IPS-20b (cell line): Measurements from ENCODE around the gene SPRR5.

Experiments used
- H3K27ac ChIP-seq: one replicate; pipeline ENCODE4 v1.5.1; 2013; ENCODE audit warnings: low read length
- H3K27me3 ChIP-seq: 2 replicates; pipeline ENCODE4 v1.6.1; 2013; ENCODE audit warnings: mild to moderate bottlenecking, low read length, inconsistent platforms; ENCODE audit not compliant: insufficient read depth
- H3K36me3 ChIP-seq: 2 replicates; pipeline ENCODE4 v1.6.1; 2013; ENCODE audit warnings: low read depth, mild to moderate bottlenecking, inconsistent platforms, low read length, moderate library complexity; ENCODE audit not compliant: insufficient read depth
- H3K4me1 ChIP-seq: 2 replicates; pipeline ENCODE4 v1.6.1; 2013; ENCODE audit warnings: mild to moderate bottlenecking, control low read depth, inconsistent platforms, low read length, moderate library complexity; ENCODE audit not compliant: insufficient read depth
- H3K4me3 ChIP-seq: 2 replicates; pipeline ENCODE4 v1.5.1; 2013; ENCODE audit warnings: mild to moderate bottlenecking, low read length, inconsistent platforms
- H3K9ac ChIP-seq: 2 replicates; pipeline ENCODE4 v1.6.1; 2013; ENCODE audit warnings: low read depth, mild to moderate bottlenecking, inconsistent platforms, low read length, moderate library complexity
- H3K9me3 ChIP-seq: 2 replicates; pipeline ENCODE4 v1.6.1; 2013; ENCODE audit warnings: mild to moderate bottlenecking, low read depth, low read length, inconsistent platforms; ENCODE audit not compliant: insufficient read depth

Gene SPRR5

GRCh38 chr1:152953761-152954160 is 6.8 kb downstream of the SPRR5 start:
- Histone ChIP-seq H3K27me3 (no peaks in the 10 kb centered on the region), H3K9ac (no peak overlapping the region), H3K4me1 (no peaks in the 10 kb centered on the region), H3K36me3 (no peaks in the 10 kb centered on the region), H3K9me3 (no peaks in the 10 kb centered on the region; the same call in 1 of the 2 replicates), H3K4me3 (no peak overlapping the region), H3K27ac (no peak overlapping the region)

GRCh38 chr1:152954436-152954835 is 7.4 kb downstream of the SPRR5 start:
- H3K27ac ChIP-seq = no peak overlapping the region
- no peaks in the 10 kb centered on the region for H3K4me1 ChIP-seq
- no peaks in the 10 kb centered on the region for H3K27me3 ChIP-seq
- H3K4me3 ChIP-seq = no peak overlapping the region
- no peaks in the 10 kb centered on the region; the same call in 1 of the 2 replicates for H3K9me3 ChIP-seq
- H3K9ac ChIP-seq = no peak overlapping the region
- H3K36me3 ChIP-seq = no peaks in the 10 kb centered on the region

- Histone ChIP-seq H3K9ac (no peak overlapping the region), H3K4me3 (no peak overlapping the region), H3K4me1 (no peaks in the 10 kb centered on the region), H3K27ac (no peak overlapping the region), H3K9me3 (no peaks in the 10 kb centered on the region), H3K36me3 (no peaks in the 10 kb centered on the region), H3K27me3 (no peaks in the 10 kb centered on the region; the same call in 1 of the 2 replicates)
These were observed 10.6 kb downstream of the SPRR5 start for GRCh38 chr1:152957561-152957960.

- no peaks in the 10 kb centered on the region for H3K9me3 ChIP-seq
- H3K36me3 ChIP-seq = no peaks in the 10 kb centered on the region
- H3K9ac ChIP-seq = no peak overlapping the region
- H3K4me1 ChIP-seq = no peaks in the 10 kb centered on the region
- H3K4me3 ChIP-seq = no peak overlapping the region
- no peak overlapping the region for H3K27ac ChIP-seq
- H3K27me3 ChIP-seq = no peaks in the 10 kb centered on the region; the same call in 1 of the 2 replicates
These were observed 12.3 kb downstream of the SPRR5 start for GRCh38 chr1:152959273-152959672.

- no peaks in the 10 kb centered on the region for H3K4me1 ChIP-seq
- no peaks in the 10 kb centered on the region; the same call in 1 of the 2 replicates for H3K27me3 ChIP-seq
- H3K4me3 ChIP-seq = no peak overlapping the region
- H3K36me3 ChIP-seq = no peaks in the 10 kb centered on the region
- no peaks in the 10 kb centered on the region for H3K9me3 ChIP-seq
- H3K9ac ChIP-seq = no peak overlapping the region
- no peak overlapping the region for H3K27ac ChIP-seq
These were observed 12.9 kb downstream of the SPRR5 start for GRCh38 chr1:152959801-152960451.

GRCh38 chr1:152960452-152961044 is 13.5 kb downstream of the SPRR5 start:
- Histone ChIP-seq H3K4me3 (no peak overlapping the region), H3K9me3 (no peaks in the 10 kb centered on the region)

GRCh38 chr1:152961226-152961891 is 14.4 kb downstream of the SPRR5 start:
- Histone ChIP-seq H3K9me3 (no peaks in the 10 kb centered on the region), H3K4me3 (no peak overlapping the region), H3K4me1 (no peaks in the 10 kb centered on the region), H3K27ac (no peak overlapping the region), H3K27me3 (no peaks in the 10 kb centered on the region; the same call in 1 of the 2 replicates), H3K36me3 (no peaks in the 10 kb centered on the region), H3K9ac (no peak overlapping the region)

More at GRCh38 chr1:152960452-152961044, 13.5 kb downstream of the SPRR5 start:
- Histone ChIP-seq H3K9ac (no peak overlapping the region), H3K27ac (no peak overlapping the region), H3K4me1 (no peaks in the 10 kb centered on the region), H3K27me3 (no peaks in the 10 kb centered on the region; the same call in 1 of the 2 replicates), H3K36me3 (no peaks in the 10 kb centered on the region)

- Histone ChIP-seq H3K27me3 (no peaks in the 10 kb centered on the region; the same call in 1 of the 2 replicates), H3K4me1 (no peaks in the 10 kb centered on the region), H3K36me3 (no peaks in the 10 kb centered on the region), H3K27ac (no peak overlapping the region), H3K4me3 (no peak overlapping the region), H3K9me3 (no peaks in the 10 kb centered on the region), H3K9ac (no peak overlapping the region)
These were observed 15.9 kb downstream of the SPRR5 start for GRCh38 chr1:152962876-152963415.

- no peaks in the 10 kb centered on the region for H3K4me1 ChIP-seq
These were observed 17.5 kb downstream of the SPRR5 start for GRCh38 chr1:152964536-152964935.

GRCh38 chr1:152965853-152966252 is 18.8 kb downstream of the SPRR5 start:
- Histone ChIP-seq H3K9ac (no peak overlapping the region), H3K27me3 (no peaks in the 10 kb centered on the region), H3K36me3 (no peaks in the 10 kb centered on the region), H3K27ac (no peak overlapping the region), H3K4me3 (no peak overlapping the region), H3K9me3 (no peaks in the 10 kb centered on the region), H3K4me1 (no peaks in the 10 kb centered on the region)

More at GRCh38 chr1:152964536-152964935, 17.5 kb downstream of the SPRR5 start:
- Histone ChIP-seq H3K27me3 (no peaks in the 10 kb centered on the region; the same call in 1 of the 2 replicates), H3K4me3 (no peak overlapping the region), H3K9ac (no peak overlapping the region), H3K27ac (no peak overlapping the region), H3K36me3 (no peaks in the 10 kb centered on the region), H3K9me3 (no peaks in the 10 kb centered on the region)

- no peak overlapping the region for H3K9ac ChIP-seq
- no peaks in the 10 kb centered on the region for H3K27me3 ChIP-seq
- H3K4me1 ChIP-seq = no peaks in the 10 kb centered on the region
- no peaks in the 10 kb centered on the region for H3K9me3 ChIP-seq
- H3K27ac ChIP-seq = no peak overlapping the region
- H3K36me3 ChIP-seq = no peaks in the 10 kb centered on the region
- H3K4me3 ChIP-seq = no peak overlapping the region
These were observed 20.2 kb downstream of the SPRR5 start for GRCh38 chr1:152967201-152967600.
